GM19395 (cell line): Measurements from ENCODE around the gene C14orf119.

Experiments used
- ATAC-seq: cut with Tn5 transposase; IDR thresholded peaks from one replicate; pipeline ENCODE4 v1.9.1; 2021; ENCODE audit warnings: mild to moderate bottlenecking, moderate library complexity; ENCODE audit not compliant: unreplicated experiment

The C14orf119 gene

DNA sequence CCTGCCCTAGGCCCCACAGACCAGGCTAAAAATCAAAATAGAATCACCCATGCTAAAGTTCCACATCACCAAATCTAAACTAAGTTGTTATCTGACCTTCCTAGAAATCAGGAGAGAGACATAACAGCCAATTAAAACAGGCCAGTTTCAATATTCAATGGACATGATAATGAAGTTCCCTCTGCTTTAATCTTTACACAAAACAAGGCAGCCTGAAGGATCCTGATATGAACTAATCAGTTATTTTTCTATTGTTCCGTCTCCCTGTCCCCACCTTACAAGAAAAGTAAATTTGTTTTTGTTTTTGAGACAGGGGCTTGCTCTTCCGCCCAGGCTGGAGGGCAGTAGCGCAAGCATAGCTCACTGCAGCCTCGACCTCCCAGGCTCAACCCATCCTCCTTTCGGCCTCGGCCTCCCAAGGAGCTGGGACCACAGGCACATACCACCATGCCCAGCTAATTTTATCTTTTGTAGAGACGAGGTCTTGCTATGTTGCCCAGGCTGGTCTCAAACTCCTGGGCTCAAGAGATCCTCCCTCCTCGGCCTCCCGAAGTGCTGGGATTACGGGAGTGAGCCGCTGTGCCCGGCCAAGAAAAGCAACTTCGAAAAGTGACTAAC is 29.1 kb downstream of the C14orf119 start:
- no peak for ATAC-seq

DNA sequence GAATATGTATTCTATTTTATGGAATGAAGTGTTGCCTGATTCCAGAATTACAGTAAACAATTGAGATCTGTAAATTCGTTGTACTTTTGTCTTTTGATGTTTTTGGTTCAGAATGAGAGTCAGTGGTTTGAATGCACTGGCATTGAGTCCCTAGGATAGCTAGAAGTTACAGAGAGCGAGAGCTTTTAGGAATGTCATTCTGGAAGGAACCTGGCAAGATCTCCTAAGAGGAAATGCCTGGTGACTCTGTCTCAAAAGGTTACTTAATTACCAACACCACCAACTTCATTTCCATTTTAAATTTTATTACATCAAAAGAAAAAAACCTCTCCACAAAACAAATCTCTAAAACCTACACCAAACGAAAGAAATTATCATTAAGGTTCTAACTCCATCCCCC is 29.7 kb downstream of the C14orf119 start:
- ATAC-seq: no peak

GRCh38 chr14:23125933-23126524 is 30.7 kb downstream of the C14orf119 start:
- ATAC-seq: no peak

DNA sequence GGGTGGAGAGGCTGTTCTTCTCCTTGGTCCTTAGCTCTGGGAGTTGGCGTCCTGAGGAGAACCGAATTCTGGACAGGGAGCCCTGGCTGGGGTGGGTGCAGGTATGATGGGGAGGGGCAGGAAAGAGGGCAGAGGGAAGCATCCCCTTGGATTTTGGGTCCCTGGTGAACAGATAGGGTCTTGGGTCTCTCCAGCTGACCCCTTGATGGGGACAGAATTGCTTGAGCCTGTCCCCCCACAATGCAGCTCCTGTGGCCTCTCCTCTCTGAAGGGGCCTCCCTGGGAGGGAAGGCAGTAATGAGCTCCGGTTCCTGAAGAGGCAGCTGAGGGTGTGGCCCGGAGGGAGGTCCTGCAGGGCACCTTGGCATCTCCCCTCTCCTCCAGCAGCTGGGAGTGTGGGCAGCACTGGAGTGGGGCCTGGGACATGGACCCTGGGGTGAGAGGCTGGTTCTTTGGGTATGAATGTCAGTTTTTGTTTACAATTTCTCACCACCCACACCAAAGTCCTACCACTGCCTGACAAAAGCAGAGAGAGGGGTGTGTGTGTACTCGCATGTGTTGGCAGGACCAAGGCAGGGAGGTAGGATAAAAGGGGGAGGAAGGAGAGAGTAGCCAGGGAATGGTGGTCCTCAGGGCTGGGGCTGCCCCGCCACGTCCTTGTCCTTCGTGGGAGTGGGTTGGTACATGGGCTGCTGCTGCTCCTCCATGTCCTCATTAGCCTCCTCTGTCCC is 31.4 kb downstream of the C14orf119 start:
- no peak for ATAC-seq

GRCh38 chr14:23127861-23128260 is 32.6 kb downstream of the C14orf119 start:
- no peak for ATAC-seq

DNA sequence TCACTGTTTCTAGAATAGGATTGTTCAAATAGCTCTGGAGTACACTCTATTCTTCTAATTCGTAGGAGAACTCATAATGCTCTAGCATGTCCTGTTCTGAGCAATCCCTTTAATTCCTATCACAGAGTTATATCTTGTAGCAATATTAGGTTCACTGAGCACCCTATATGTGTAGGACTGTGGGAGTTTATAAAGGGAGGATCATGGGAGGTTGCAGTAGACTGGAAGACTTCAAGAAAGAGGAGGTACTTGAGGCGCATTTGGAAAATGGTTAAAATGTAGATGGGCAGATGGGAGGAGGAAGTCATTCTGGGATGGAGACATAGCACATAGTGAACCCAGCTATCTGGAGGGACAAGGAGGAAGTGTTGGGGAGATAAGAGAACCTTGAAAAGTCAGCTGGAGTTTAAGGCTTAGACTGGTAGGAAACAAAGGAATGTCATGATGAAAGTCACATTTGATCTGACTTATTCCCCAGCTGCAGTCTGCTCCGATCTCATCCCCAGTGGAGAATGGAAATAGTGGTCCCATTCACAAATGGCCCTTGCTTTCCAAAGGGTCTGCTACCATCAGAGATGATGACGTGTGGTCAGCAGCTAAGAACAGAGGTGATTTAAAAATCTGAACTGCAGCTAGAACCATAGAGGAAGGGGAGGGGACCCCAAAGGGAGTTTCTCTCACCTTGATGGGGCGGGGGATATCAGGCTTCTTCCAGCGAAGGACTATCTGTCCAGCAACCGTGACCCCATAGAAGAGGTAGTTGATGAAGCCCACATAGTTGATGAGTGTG is 33.9 kb downstream of the C14orf119 start:
- ATAC-seq: no peak

DNA sequence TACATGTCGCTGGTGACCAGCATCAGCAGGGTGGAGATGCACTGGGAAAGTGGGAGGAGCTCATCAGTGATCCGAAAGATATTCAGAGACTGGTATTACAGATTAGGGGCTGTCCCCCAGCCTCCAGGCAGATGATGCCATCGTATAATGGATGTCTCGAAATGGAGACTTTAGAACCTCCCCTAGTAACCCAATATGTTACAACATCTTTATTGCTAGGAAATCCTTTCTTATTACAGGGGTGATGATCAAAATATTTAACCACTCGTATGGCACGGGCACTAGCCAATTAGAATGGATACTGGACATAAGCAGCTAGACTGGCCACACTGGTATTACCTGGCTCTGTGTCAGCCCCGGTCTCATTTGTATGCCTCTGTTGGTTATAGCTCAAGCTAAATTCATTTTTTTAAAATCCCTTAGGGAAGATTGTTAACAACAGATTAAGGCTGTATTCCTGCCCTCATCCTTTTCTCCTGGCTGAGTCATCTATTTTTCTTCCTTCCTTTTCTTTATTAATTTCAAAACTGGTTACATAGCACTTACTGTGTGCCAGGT is 34.5 kb downstream of the C14orf119 start:
- no peak for ATAC-seq

DNA sequence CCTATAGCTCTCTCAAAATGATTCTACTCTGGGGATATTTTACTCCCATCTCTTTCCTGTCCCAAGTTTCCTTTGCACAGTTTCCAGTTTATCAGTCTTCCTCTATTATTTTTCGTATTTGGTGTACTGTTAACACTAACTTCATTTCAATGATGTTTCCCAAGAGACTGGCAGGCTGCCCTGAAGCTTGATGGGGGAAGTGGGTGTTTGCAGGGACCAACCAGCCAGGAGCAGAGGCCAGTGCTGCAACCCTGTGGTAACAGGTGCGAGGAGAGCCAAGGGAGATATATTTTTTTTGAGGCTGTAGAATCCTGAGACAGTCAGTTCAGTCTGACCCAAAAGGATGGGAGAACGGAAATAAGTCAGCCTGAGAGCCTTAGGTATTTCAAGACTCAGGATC is 35.6 kb downstream of the C14orf119 start:
- ATAC-seq: no peak

DNA sequence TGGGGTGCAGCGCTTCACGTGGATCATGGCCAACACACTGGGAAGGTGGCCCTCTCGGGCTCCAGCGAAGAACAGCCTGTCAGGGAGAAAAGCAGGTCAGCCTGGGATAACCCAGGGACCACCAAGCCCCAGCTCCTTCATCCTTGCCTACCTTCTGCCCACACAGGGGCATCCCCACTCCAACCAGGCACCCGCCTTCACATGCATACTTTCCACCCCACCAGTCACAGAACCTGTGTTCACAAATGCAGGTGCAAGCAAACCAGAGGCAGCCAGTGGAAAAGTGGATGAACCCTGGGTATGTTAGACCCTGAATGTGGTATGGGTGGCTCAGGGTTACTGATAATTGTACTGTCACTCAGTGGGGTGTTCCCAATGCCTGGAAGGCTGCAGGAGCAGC is 36.2 kb downstream of the C14orf119 start:
- no peak for ATAC-seq

DNA sequence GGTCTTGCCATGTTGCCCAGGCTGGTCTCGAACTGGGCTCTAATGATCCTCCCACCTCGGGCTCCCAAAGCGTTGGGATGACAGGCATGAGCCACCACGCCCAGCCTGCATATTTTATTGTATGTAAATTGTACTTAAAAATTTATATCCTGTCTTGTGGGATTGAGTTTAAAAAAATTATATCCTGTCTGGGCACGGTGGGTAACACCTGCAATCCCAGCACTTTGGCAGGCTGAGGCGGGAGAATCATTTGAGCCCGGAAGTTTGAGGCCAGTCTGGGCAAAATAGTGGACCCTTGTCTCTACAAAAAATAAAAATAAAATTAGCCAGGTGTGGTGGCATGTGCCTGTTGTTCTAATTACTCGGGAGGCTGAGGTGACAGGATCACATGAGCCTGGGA is 37.7 kb downstream of the C14orf119 start:
- ATAC-seq: no peak

DNA sequence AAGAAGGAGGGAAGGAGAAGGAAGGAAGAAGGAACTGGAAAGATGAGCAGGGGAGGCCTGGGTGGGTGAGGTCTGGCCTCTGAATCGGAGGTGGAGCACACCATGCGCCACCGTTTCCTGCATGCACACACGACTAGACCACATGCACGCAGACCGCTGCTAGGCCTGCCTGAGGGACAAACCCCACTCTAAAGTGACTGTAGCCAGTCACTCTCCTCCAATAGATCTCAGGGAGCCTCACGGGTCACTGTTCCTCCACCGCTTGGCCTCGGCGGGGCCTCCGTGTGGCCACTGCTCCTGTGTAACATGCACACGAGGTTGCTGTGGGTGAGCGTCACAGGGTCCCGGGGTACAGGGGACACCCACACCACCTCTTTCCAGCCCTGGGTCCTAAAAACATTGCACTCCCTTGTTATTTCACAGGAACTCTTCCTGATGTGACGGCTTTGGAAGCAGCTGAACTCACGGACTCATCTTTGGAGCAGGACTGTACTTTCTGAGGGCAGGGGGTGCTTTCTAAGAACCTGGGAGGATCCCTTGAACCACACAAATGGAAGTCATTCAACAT is 41.3 kb downstream of the C14orf119 start:
- ATAC-seq: no peak

DNA sequence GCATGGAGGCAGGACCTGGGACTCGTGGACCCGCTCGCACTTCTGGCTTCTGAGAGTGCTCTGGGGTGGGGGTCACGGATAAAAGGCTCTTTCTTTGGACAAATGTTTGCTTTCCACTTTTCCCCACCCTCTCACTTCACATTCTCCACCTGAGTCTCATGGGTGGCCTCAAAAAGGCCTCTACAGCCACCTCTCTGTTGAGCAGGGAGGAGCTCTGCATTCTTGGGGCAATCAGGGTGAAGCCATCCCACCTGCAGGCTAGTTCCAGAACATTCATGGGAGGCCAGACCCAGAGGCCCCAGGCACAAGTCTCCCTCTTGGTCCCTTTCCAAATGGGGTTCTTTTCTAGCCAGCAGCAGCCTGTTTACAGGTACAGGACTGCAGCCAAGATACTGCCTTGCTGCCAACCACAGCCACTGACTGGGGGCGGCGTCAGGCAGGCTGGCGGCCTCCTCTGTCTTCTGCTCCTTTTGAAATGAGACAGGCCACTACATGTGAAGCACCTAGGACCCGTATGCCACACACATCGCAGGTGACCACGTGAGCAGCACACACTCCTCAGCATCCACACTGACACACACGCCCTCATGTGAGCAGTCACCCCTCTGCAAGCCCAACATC is 42.0 kb downstream of the C14orf119 start:
- ATAC-seq: no peak

GRCh38 chr14:23137813-23138535 is 42.7 kb downstream of the C14orf119 start:
- ATAC-seq: no peak

- no peak for ATAC-seq
Observed at GRCh38 chr14:23139874-23140273, 44.6 kb downstream of the C14orf119 start.

DNA sequence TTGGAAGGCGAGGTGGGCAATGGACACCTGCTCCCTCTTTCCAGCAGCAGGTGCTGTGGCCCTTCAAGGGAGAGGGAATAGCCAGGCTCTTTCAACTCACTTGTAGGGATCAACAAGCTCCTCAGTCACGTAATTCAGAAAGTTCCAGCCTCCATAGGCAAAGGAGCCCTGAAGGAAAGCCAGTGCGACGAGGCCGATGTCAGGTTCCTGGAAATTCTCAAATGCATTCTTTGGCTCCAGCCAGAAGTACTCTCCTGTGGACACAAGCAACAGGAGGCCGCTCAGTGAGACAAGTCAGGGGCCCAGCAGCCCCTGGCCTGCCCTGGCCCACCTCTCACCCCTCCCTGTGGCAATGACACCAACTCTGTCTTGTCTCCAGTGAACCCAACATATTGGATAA is 45.1 kb downstream of the C14orf119 start:
- no peak for ATAC-seq

- ATAC-seq: no peak
Observed at GRCh38 chr14:23141706-23142444, 46.6 kb downstream of the C14orf119 start.

DNA sequence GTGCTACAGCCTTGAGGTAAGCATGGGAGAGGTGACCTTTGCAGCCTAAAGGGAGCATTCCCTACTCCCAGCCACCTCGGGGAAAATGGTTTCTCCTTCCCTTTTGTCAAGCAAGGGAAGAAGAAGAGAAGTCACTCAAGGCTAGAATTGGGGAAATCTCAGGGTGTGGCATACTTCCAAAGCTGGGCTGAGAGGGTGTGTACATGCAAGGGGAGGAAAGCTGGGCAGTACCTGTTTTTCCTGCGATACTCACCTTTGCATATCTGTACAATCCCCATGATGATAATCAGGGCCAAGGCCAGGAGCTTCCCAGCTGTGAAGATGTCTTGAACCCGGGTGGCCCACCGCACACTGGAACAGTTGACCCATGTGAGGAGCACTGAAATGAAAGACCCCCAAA is 47.5 kb downstream of the C14orf119 start:
- ATAC-seq: no peak

DNA sequence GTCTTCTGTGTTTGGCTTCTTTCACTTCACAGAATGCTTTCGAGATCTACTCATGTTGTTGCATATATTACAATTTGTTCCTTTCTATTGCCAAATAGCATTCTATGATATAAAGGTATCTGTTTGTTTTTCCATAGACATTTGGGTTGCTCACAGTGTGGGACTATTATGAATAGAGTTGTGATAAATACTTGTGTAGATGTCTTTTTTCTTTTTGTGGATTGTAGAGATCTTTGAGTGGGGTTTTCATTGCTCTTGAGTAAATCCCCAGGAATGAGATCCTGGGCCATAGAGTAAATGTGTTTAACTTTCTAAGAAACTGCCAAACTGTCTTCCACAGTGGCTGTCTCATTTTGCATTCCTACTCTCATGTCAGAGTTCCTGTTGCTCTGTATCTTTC is 48.6 kb downstream of the C14orf119 start:
- no peak for ATAC-seq

DNA sequence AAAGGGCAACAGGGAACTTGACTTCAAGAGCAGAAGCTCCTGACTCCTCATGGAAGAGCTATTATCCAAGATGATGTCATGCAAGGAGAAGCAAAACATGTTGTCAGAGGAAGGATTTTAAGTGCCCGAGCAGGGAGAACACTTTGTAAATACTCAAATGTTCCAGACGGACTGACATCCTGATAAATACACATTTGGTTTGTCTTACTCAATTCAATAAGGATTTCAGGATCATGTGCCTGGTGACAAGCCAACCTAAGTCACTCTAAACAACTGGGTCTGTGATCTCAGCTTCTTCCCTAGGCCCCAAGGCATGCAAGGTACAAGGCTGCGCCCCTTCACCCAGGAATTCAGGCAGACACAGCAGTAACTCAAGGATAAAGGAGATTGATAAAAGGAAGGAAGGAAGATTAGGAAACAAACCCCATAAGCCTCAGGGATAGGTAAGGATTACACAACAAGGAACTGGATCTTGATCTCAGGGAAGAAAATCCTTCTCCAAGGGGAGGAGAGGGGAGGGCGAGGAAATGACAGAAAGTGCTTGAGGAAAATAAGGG is 50.6 kb downstream of the C14orf119 start:
- no peak for ATAC-seq
